ENCODE measurements around the gene SLC50A1. TPM values are rescaled to one million over a fixed set of nuclear protein-coding genes. Genes with fewer than 3 reads are reported as not detected.

SLC50A1 gene
- total and polyA plus RNA-seq, 2 of the 8 experiments (the other 6 are each of a cell fraction or from before 2014, with no cell fraction given) = 36.5 to 90.8 TPM

DNA sequence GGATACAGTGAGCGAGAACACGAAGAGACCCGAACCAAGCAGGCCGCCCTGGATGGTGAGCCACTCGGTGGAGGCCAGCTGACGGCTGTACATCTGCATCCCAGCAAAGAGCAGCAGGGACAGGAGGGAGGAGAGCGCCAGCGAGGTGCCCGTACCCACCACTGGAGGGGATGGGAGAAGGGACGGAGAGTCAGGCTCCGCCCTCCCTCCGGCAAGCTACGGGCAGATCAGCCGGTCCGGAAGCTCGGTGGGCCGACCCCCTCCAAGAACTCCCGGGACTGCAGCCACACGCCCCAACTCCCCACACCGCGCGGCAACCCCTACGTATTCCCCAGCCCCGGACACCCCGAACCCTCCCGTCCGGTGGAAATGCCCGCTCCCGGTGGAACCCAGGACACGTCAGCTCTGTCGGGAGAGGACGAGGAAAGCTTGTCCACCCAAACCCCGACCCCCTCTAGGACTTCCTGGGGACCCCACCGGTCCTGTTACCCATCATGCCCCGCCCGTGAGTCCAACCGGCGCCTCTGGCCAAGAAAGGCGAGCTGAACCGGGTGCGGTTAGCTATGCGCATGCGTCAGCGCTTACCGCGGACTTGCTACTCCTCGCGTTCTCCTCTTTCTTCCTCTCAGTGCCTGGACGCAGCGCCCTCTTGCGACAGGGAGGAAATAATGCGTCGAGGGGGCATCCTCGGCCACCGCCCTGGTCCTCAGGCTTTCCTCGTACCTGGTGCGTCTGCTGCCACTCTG lies 37.3 kb downstream of the SLC50A1 start, which contains the start of gene KRTCAP2 (continued):
- TF ChIP-seq YY1 (IDR thresholded peaks at IDR 0.05; ENCODE audit: low read depth, low read length) (0 out of 2 replicates have a peak, but pooled peaks have one; percentile 40), NRF1 (IDR thresholded peaks at IDR 0.05; ENCODE audit: low read depth, low read length) (peak; percentile 97), KDM1A (IDR thresholded peaks at IDR 0.05; ENCODE audit: borderline replicate concordance, low read length) (no peak), RAD21 (IDR thresholded peaks at IDR 0.05 in 1 of 2, conservative IDR thresholded peaks at IDR 0.05 in 1 of 2; ENCODE audit: low read depth in 2 of 2, low read length in 2 of 2) (peak; percentile 22 to 44; a peak in 3 of 4 replicates), TAF7 (optimal IDR thresholded peaks at IDR 0.05; ENCODE audit: borderline replicate concordance, low read depth, low read length) (no peak), CTBP2 (IDR thresholded peaks at IDR 0.05; ENCODE audit: borderline replicate concordance, insufficient read depth, insufficient read length, low read length) (no peak), BACH1 (IDR thresholded peaks at IDR 0.05; ENCODE audit: low read length) (no peak), BCL11A (IDR thresholded peaks at IDR 0.05; ENCODE audit: low read depth in 2 of 2, low read length in 2 of 2) (no peak), PHF8 (conservative IDR thresholded peaks at IDR 0.05; ENCODE audit: low read depth, low read length) (peak; percentile 80), GABPA (IDR thresholded peaks at IDR 0.05; ENCODE audit: borderline replicate concordance, insufficient read depth, low read length) (peak; percentile 20; the same call in 1 of the 2 replicates), KDM5A (IDR thresholded peaks at IDR 0.05; ENCODE audit: low read length) (no peak), SUZ12 (IDR thresholded peaks at IDR 0.05; ENCODE audit: low read length) (no peak), EP300 (IDR thresholded peaks at IDR 0.05; ENCODE audit: borderline replicate concordance in 1 of 2, low read depth in 2 of 2, low read length in 2 of 2) (no peak; a peak in 1 of 3 replicates), RNF2 (IDR thresholded peaks at IDR 0.05; ENCODE audit: borderline replicate concordance, low read depth, low read length, missing control alignments, poor library complexity, severe bottlenecking) (no peak), SP1 (IDR thresholded peaks at IDR 0.05; ENCODE audit: low read depth, low read length) (0 out of 2 replicates have a peak, but pooled peaks have one; percentile 41), JUND (IDR thresholded peaks at IDR 0.05; ENCODE audit: low read length) (0 out of 2 replicates have a peak, but pooled peaks have one; percentile 35), ASH2L (IDR thresholded peaks at IDR 0.05; ENCODE audit: low read length) (peak; percentile 62), SIX5 (IDR thresholded peaks at IDR 0.05; ENCODE audit: low read depth, low read length) (no peak), POU5F1 (IDR thresholded peaks at IDR 0.05; ENCODE audit: low read depth, low read length) (no peak), EZH2 (IDR thresholded peaks at IDR 0.05; ENCODE audit: low read depth, low read length, severe bottlenecking) (no peak), CREB1 (IDR thresholded peaks at IDR 0.05) (peak; percentile 80), POLR2AphosphoS5 (IDR thresholded peaks at IDR 0.05; ENCODE audit: low read depth, low read length) (no peak; the same call in 1 of the 2 replicates)
- TF ChIP-seq, protein P1, sequence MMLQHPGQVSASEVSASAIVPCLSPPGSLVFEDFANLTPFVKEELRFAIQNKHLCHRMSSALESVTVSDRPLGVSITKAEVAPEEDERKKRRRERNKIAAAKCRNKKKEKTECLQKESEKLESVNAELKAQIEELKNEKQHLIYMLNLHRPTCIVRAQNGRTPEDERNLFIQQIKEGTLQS (IDR thresholded peaks at IDR 0.05; ENCODE audit: insufficient read depth, low read depth, low read length) = no peak
